OCI-LY3 (cell line): Measurements from ENCODE around the gene ADGRG1.

ENCODE experiments used
- H2AFZ ChIP-seq: fragments of 200-600, 300-600 bp; shearing (Covaris generic); 2 replicates; pipeline ENCODE4 v1.6.0; 2014; ENCODE audit warnings: antibody characterized with exemption, low read depth, low read length
- H3K27ac ChIP-seq: fragments of 200-600, 300-600 bp; sonication (generic); 2 replicates; pipeline ENCODE4 v1.5.1; 2014; ENCODE audit warnings: mild to moderate bottlenecking, low read length, moderate library complexity, mixed read lengths
- H3K27me3 ChIP-seq: fragments of 200-600, 300-600 bp; sonication (generic); 2 replicates; pipeline ENCODE4 v1.6.1; 2014; ENCODE audit warnings: low read depth, low read length, mixed read lengths
- H3K36me3 ChIP-seq: fragments of 200-600, 300-600 bp; sonication (generic); replicated peaks from 2 replicates; pipeline ENCODE3; 2014; ENCODE audit warnings: low read depth, low read length, mixed read lengths
- H3K4me1 ChIP-seq: fragments of 300-600, 200-600 bp; sonication (generic); 2 replicates; pipeline ENCODE4 v1.6.1; 2014; ENCODE audit warnings: low read length, mixed read lengths
- H3K4me2 ChIP-seq: fragments of 200-600, 300-600 bp; sonication (generic); 2 replicates; pipeline ENCODE4 v1.6.1; 2014; ENCODE audit warnings: low read length, mixed read lengths
- H3K4me3 ChIP-seq: fragments of 300-600, 200-600 bp; sonication (generic); 2 replicates; pipeline ENCODE4 v1.5.1; 2014; ENCODE audit warnings: antibody characterized with exemption, mild to moderate bottlenecking, low read length, moderate library complexity
- H3K79me2 ChIP-seq: fragments of 300-600, 200-600 bp; shearing (Covaris generic); 2 replicates; pipeline ENCODE4 v1.6.1; 2014; ENCODE audit warnings: mild to moderate bottlenecking, low read length, mixed read lengths
- H3K9ac ChIP-seq: fragments of 300-600, 200-600 bp; shearing (Covaris generic); 2 replicates; pipeline ENCODE4 v1.6.0; 2014; ENCODE audit warnings: mild to moderate bottlenecking, low read length, moderate library complexity
- H3K9me3 ChIP-seq: fragments of 200-600, 300-600 bp; shearing (Covaris generic); 2 replicates; pipeline ENCODE4 v1.6.1; 2014; ENCODE audit warnings: low read length, mixed read lengths; ENCODE audit not compliant: insufficient read depth
- H4K20me1 ChIP-seq: fragments of 200-600, 300-600 bp; sonication (generic); 2 replicates; pipeline ENCODE4 v1.6.1; 2016; ENCODE audit warnings: low read length, mixed read lengths; ENCODE audit not compliant: insufficient read depth
- CTCF ChIP-seq: fragments of 200-600, 300-600 bp; sonication (generic); IDR thresholded peaks from 2 replicates; pipeline ENCODE4 v1.5.1; 2014; ENCODE audit warnings: antibody characterized with exemption, low read length, low read depth
- EZH2phosphoT487 ChIP-seq: fragments of 200-600 bp; shearing (Covaris generic); IDR thresholded peaks from 2 replicates; pipeline ENCODE4 v1.6.1; 2018; ENCODE audit warnings: antibody characterized with exemption, mixed run types, low read depth

ADGRG1 gene

GRCh38 chr16:57696240-57696639 lies 67.8 kb downstream of the ADGRG1 start:
- Histone ChIP-seq H3K4me1 (0 out of 2 replicates have a peak, but pooled peaks cover 3% of the 10 kb centered on the region), H2AFZ (no peak overlapping the region), H3K36me3 (no peaks in the 10 kb centered on the region), H3K4me2 (no peak overlapping the region), H3K9ac (no peak overlapping the region), H4K20me1 (no peaks in the 10 kb centered on the region), H3K27me3 (no peaks in the 10 kb centered on the region), H3K4me3 (no peak overlapping the region), H3K79me2 (no peaks in the 10 kb centered on the region), H3K27ac (no peak overlapping the region), H3K9me3 (no peaks in the 10 kb centered on the region)
- TF ChIP-seq EZH2phosphoT487 (no peak), CTCF (no peak)

- TF ChIP-seq CTCF: no peak
- Histone ChIP-seq H3K4me3 (no peak overlapping the region), H3K27me3 (no peaks in the 10 kb centered on the region), H3K9ac (no peak overlapping the region), H3K4me1 (0 out of 2 replicates have a peak, but pooled peaks cover 3% of the 10 kb centered on the region), H3K9me3 (no peaks in the 10 kb centered on the region), H3K36me3 (no peaks in the 10 kb centered on the region), H3K79me2 (no peaks in the 10 kb centered on the region), H3K27ac (no peak overlapping the region), H3K4me2 (no peak overlapping the region), H4K20me1 (no peaks in the 10 kb centered on the region), H2AFZ (no peak overlapping the region)
These were observed 69.6 kb downstream of the ADGRG1 start for GRCh38 chr16:57697896-57698537.

GRCh38 chr16:57698812-57699405 lies 70.5 kb downstream of the ADGRG1 start:
- Histone ChIP-seq H3K27ac (no peak overlapping the region), H3K4me1 (0 out of 2 replicates have a peak, but pooled peaks cover 3% of the 10 kb centered on the region), H3K27me3 (no peaks in the 10 kb centered on the region), H3K4me3 (no peak overlapping the region), H3K4me2 (no peak overlapping the region), H3K9ac (no peak overlapping the region), H2AFZ (no peak overlapping the region), H3K9me3 (no peaks in the 10 kb centered on the region), H3K36me3 (no peaks in the 10 kb centered on the region), H3K79me2 (no peaks in the 10 kb centered on the region), H4K20me1 (no peaks in the 10 kb centered on the region)
- TF ChIP-seq EZH2phosphoT487: no peak
- no peak for TF ChIP-seq CTCF

GRCh38 chr16:57699481-57699880 lies 71.1 kb downstream of the ADGRG1 start:
- Histone ChIP-seq H3K4me2 (no peak overlapping the region), H3K9me3 (no peaks in the 10 kb centered on the region), H2AFZ (no peak overlapping the region), H3K9ac (no peak overlapping the region), H3K4me1 (0 out of 2 replicates have a peak, but pooled peaks cover 3% of the 10 kb centered on the region), H4K20me1 (no peaks in the 10 kb centered on the region), H3K27me3 (no peaks in the 10 kb centered on the region), H3K4me3 (no peak overlapping the region), H3K27ac (no peak overlapping the region), H3K36me3 (no peaks in the 10 kb centered on the region), H3K79me2 (no peaks in the 10 kb centered on the region)
- TF ChIP-seq EZH2phosphoT487: no peak
- TF ChIP-seq CTCF: no peak
